HG03139 (cell line): ENCODE results near the gene CALHM4.
"Not testable (repeated sequence)": the region's sequence is repeated elsewhere in the genome, so short reads cannot be mapped to it uniquely, and the experiment has no call there.

Source experiments
- ATAC-seq: cut with Tn5 transposase; IDR thresholded peaks from one replicate; pipeline ENCODE4 v1.9.1; 2021; ENCODE audit not compliant: unreplicated experiment

CALHM4 gene

DNA sequence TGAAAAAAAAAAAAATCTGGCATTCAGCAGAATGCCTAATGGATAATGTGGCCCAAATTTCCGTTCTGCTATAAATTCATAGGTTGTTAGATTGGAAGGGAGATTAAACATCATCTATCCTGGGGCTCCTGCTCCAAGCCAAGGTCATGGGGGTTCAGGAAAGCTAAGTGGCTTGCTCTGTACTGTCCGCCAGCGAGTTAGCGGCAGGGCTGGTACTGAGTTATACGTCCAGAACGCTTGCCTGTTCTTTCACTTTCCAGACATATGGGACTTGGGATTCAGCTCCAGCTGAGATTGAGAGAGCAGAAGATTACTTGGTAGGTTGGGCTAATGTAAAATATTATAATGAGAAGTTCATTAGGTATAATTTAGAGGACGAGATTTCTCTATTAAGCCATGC is 18.6 kb downstream of the CALHM4 start:
- no peak for ATAC-seq

DNA sequence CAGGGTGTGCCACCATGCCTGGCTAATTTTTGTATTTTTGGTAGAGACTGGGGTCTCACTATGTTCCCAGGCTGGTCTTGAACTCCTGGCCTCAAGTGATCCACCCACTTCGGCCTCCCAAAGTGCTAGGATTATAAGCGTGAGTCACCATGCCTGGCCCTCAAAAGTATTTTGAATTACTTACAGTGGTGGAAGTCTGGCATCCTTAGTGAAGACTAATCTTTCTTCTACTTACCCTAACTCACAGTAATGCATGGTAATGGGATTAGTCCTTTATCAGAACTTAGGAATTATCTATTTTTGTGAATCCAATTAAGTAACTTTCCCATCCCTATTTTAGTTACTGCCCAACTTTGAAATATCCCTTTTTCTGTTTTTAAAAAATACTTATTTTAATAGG is 21.7 kb downstream of the CALHM4 start:
- ATAC-seq = no peak

DNA sequence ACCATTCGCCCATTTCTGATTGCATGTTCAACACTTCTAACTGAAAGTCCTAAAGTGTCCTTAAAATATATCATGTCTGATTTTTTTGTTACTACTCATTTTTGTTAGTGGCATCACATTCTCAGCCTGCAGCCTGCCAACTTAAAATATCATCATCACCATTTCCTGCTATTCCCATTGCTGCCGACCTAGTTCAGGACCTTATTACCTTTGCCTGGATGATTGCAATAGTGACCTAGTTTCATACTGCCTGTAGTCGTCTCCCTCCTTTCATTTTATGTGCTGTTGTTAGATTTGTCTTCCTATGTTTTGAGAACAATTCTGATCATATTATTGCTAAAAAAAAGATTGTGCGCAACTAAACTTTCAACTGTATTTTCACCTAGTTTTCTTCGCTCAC is 23.9 kb downstream of the CALHM4 start:
- ATAC-seq = no peak

DNA sequence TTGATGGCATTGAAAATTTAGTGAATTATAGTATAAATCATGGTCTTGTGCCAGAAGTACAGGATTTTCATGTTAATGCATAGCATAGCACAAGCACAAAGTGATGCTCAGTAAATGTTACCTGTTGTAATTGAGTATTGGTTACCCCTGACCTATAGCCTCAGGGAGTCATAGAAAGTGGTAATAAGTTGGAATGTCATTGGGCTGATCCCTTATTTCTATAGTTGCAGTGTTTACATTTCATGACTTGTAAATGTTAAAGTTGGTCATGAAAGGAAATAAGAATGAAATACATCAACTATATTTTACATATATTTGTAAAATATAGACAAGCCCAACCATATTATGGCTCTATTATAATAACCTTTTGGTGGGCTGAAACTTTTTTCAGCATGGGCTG is 24.8 kb downstream of the CALHM4 start:
- no peak for ATAC-seq

- ATAC-seq = no peak
Observed at GRCh38 chr6:116579143-116579542, 25.6 kb downstream of the CALHM4 start.

GRCh38 chr6:116580198-116580597 is 26.6 kb downstream of the CALHM4 start:
- ATAC-seq = no peak

DNA sequence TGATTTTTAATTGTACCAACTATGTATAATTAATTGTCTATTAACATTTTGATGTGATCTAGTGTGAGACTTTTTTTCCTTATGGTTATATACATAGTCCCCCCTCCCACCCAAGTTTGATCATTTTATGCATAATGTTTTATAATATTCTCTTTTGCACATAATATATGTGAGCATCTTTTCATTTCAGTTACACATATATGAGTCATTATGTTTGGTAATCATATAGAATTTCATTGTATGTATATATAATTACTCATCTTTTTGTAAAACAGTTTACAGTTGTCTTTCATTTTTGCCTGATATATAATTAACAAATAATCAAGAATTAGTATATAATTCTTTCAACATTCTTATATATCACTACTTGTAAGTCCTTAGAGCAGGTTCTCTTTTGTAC is 32.7 kb downstream of the CALHM4 start:
- ATAC-seq = no peak

GRCh38 chr6:116586738-116587137 is 33.2 kb downstream of the CALHM4 start:
- ATAC-seq = no peak

- ATAC-seq = no peak
Observed at GRCh38 chr6:116595247-116595646, 41.7 kb downstream of the CALHM4 start.

GRCh38 chr6:116596815-116597214 is 43.3 kb downstream of the CALHM4 start:
- no peak for ATAC-seq

- not testable (repeated sequence) for ATAC-seq
Observed at GRCh38 chr6:116603916-116604315, 50.4 kb downstream of the CALHM4 start.

- ATAC-seq = not testable (repeated sequence)
Observed at GRCh38 chr6:116604868-116605267, 51.3 kb downstream of the CALHM4 start.

- no peak for ATAC-seq
Observed at GRCh38 chr6:116605935-116606334, 52.4 kb downstream of the CALHM4 start.
